Stomach (tissue), 4 donors: ENCODE results near the gene PDP2.

Experiments used
- POLR2A ChIP-seq, 4 donors: fragments of 450-650 bp; IDR thresholded peaks; one replicate each; pipeline ENCODE4 v1.6.1; 2016; ENCODE audit warnings: antibody characterized with exemption in 4 of 4, control low read depth in 2 of 4, mild to moderate bottlenecking in 1 of 4, moderate library complexity in 1 of 4
- POLR2AphosphoS5 ChIP-seq, 3 donors: sonication (generic); formaldehyde crosslinking; IDR thresholded peaks; one replicate each; pipeline ENCODE4 v1.6.1; 2016; ENCODE audit warnings: antibody characterized with exemption in 3 of 3
- TF ChIP-seq, protein P1 (sequence below), 7 experiments: fragments of 450-650 bp in 4 of 7; fragments of 200-600 bp in 3 of 7; sonication (generic) in 3 of 7; IDR thresholded peaks; one replicate each; pipeline ENCODE4 v1.5.1; 2016 to 2019; ENCODE audit warnings: antibody characterized with exemption in 7 of 7, control low read depth in 2 of 7, mild to moderate bottlenecking in 1 of 7

DNA sequence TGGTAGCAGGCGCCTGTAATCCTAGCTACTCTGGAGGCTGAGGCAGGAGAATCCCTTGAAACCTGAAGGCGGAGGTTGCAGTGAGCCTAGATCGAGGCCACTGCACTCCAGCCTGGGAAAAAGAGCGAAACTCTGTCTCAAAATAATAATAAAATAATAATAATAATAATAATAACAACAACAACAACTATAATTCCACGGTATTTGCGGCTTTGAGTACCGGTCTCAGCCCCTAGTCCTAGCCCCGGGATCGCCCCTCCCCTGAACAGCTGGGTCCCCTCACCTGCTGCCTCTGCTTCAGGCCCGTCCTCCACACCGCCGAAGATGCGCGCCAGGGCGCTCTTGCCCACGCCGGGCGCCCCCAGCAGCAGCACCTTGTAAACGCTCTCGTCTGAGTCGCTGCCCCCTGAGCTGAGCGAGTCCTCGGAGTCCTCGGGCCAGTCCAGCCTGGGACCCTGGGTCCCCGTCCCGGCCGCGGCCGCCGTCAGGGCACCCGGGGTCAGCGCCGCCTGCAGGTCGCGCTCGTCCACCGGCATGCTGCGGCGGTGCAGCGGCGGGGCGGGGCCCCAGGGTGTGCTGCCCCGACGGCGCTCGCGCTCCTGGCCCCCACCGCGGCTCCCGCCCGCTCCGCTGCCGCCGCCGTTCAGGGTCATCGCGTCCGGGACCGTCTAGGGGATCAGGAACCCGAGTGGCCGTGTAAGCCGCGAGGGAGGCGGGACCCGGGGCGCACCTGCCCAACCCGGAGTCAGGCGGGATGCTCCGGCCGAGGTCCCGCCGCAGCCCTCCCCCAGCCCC is 44.4 kb downstream of the PDP2 start:
- TF ChIP-seq POLR2AphosphoS5 (IDR thresholded peaks at IDR 0.05) (no peak), POLR2A (IDR thresholded peaks at IDR 0.05) (no peak)
- TF ChIP-seq, protein P1, sequence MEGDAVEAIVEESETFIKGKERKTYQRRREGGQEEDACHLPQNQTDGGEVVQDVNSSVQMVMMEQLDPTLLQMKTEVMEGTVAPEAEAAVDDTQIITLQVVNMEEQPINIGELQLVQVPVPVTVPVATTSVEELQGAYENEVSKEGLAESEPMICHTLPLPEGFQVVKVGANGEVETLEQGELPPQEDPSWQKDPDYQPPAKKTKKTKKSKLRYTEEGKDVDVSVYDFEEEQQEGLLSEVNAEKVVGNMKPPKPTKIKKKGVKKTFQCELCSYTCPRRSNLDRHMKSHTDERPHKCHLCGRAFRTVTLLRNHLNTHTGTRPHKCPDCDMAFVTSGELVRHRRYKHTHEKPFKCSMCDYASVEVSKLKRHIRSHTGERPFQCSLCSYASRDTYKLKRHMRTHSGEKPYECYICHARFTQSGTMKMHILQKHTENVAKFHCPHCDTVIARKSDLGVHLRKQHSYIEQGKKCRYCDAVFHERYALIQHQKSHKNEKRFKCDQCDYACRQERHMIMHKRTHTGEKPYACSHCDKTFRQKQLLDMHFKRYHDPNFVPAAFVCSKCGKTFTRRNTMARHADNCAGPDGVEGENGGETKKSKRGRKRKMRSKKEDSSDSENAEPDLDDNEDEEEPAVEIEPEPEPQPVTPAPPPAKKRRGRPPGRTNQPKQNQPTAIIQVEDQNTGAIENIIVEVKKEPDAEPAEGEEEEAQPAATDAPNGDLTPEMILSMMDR (IDR thresholded peaks at IDR 0.05): peak in 3 of 7 experiments; percentile 17 to 51 (median 30)
